GM23248 (cell line): ENCODE data around the gene ZNF746.

ENCODE experiments used
- EZH2 ChIP-seq: fragments of 200-600 bp; sonication (generic); IDR thresholded peaks from 2 replicates; pipeline ENCODE4 v1.6.1; 2018; ENCODE audit warnings: antibody characterized with exemption, mild to moderate bottlenecking; ENCODE audit not compliant: insufficient read depth, poor library complexity, severe bottlenecking
- EZH2phosphoT487 ChIP-seq: fragments of 200-600 bp; sonication (generic); IDR thresholded peaks from 2 replicates; pipeline ENCODE4 v1.6.1; 2018; ENCODE audit warnings: antibody characterized with exemption, moderate library complexity, mild to moderate bottlenecking, low read depth; ENCODE audit not compliant: insufficient read depth

DNA sequence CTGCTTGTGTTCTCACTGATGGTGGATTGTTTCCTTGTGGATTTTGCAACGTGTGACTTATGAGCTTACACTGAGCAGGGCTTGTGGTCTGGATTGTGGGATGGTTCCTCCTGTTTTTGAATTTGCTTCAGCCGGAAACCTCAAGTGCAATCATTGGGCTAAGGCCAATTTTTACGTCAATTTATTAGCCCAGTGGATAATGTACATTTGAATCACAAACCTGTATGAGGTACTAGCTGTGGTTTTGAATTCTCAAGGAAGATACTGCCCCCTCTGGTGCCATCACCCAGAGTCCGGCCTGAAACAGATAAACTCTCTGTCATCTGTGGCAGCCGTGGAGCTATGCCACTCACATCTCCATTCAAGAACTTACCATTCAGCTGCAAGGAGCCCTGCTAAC, 29.4 kb downstream of the ZNF746 start:
- TF ChIP-seq EZH2 (no peak), EZH2phosphoT487 (no peak)
